ENCODE results near the gene TRMT112.

GRCh38 chr11:64295760-64296159 lies 21.6 kb downstream of the TRMT112 start:
- no peak for TF ChIP-seq POLR2A (IDR thresholded peaks at IDR 0.05)
- no peak for TF ChIP-seq CTCF (IDR thresholded peaks at IDR 0.05)

Data from right lobe of liver (tissue), 4 donors.